Stimulated activated naive CD4-positive, alpha-beta T cell treated with Interleukin-2 at 50 U/mL for 16 hours (primary cell): Measurements from ENCODE around the gene ANXA1.

ENCODE experiments used
- DNase-seq: peaks from one replicate; lab custom pipeline; 2025; lab: John Stamatoyannopoulos, UW

ANXA1 gene

DNA sequence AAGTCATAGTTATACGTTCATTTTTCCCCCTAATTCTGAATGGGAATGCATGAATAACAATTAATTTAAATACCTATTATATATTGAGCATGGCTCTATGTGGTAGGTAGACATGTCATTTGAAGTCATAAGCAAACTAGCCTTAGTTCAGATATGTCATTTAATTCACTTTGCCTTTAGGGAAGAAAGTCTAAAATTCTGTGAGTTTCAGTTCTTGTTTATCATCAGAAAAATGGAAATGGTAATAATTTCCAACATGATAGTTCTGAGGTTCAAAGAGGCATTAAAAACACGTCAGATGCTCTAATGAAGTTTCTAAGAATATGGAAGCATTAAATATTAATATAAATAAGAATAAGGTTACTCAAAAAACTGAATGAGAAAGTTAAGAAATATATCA is 13.1 kb upstream of the ANXA1 start:
- no peak for DNase-seq

DNA sequence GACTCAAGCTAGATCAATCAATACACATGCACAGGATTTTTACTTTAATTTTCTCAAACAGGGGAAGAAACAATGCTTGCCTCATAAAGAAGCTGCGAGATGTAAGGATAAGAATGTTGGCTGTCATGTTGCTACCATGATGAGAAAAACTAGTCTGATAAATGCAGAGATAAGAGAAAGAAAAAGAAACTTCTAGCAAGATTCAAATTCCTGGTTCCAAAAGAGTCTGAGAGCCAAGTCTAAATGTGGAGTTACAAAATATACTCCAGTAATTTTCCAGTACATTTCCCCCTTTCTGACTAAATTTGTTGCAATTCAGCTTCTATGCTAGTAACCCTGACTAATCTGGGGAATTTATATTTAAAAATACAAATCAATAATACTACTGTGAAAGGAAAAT is 10.4 kb upstream of the ANXA1 start:
- no peak for DNase-seq

DNA sequence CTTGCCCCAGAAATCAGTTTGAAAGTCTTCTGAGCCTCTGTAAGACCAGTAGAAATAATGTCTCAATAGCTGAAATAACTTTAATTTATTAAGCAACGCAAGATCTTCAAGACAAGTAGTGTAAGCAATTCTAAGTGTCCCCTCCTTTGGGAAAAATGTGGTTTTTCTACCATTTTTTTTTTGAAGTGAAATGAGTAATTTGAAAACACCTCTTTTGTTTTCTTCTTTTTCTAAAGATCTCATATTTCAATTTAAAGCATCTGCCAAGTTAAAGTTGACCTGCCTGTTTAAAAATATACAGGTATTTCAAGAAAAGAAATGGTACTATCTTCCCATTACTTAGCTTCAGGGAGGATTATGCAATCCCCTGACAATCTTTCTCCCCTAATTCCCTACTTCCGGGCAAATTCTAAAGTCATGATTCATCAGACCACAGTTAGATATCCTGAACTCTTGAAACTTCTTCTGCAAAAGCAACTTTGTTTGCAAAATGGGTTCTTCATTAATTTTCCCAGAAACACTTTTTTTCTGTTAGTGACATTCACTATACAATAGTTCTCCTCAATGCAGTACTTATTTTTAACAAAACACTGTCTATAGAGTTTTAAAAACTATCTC is 7.8 kb upstream of the ANXA1 start:
- no peak for DNase-seq

DNA sequence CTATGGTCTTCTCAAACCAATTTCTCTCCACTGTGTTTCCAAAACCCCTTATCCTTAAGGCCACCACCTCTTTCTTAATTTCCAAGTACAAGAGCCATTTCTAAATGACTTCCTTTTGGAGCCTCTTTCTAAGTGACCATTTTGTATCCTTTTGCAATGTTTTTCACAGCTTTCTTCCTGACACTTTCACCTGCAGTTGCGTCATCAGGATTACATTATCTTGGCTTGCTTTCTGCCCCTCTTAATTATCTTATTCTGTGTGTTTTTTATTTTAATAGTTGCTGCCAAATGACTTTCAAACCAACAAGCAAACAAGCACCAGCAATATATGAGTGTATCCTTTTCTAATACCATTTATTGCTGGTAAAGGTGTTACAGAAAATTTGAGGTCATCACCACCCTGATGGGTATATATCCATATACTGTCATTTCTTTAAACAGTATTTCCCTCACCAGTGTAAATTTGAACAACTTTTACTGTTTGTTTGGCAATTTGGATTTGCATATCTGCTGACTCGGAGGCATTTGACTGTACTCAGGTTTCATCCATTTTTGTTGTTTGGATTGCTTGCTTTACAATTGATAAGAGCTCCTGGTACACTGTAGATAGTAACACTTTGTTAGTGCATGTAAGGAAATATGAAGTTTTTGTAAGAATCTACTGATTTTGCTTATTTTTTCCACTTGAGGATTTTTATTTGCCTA is 5.4 kb upstream of the ANXA1 start:
- DNase-seq, result no peak

DNA sequence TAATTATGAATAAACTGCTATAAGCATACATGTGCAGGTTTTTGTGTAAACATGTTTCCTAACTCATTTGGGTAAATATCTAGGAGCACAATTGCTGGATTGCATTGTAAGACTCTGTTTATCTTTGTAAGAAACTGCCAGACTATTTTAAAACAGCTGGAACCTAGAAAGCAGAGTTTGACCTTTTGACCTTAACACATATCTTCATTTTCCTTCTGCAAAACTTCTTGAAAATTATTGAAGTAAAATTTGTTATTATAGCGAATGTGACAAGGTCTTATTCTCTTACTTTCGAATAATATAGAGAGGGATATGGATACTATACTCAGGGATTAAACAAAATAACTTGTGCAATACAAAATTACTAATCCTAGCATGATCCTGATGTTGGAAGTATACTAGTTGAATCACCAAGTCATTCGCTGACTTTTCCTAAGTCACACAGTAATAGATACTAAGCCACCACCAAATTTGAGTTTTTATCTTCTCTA is 3.2 kb upstream of the ANXA1 start:
- no peak for DNase-seq

DNA sequence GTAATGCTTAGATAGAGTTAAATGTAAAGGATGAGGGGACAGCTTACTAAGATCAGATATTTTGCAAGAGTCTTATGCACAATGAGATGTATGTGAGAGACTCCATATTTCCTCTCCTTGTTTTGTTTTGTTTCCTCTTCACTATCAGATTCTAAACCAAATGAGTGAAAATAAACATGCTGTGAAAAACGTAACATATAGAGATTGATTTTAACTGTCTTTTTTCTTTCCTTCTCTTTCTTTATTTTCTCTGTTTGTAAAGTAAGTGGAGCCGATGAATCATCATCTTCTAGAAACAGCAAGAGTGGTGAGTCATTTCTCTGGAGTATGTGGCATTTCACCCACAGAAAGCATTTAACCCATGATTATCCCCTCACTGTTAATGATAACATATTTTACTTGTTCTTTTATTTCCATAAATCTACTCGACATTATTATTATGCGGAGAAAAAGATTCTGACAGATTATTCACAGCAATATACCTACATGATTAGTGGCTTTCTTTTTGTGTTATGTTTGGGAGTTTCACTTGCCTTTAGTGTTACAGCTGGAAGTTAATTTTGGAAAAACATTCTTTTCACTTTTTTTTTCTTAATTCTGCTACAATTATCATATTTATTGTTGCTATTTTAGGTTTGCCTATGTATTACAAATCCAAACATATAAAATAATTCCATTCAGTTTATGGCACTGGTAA is 2.1 kb upstream of the ANXA1 start:
- DNase-seq, result no peak

DNA sequence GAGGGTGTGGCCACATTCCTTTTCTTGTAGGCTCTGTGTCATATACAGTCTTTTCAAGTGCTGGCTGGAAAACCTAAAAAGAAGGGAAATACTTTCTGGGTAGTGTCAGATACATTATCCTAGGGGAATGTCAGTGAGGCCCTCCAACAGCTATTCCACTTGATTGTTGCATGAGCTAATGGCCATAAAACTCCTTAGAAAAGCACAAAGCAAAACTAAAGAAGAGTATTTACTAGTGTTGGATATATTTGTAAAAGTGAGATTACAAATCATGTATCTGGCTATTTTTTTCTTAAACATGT is 829 bp downstream of the ANXA1 start:
- no peak for DNase-seq

DNA sequence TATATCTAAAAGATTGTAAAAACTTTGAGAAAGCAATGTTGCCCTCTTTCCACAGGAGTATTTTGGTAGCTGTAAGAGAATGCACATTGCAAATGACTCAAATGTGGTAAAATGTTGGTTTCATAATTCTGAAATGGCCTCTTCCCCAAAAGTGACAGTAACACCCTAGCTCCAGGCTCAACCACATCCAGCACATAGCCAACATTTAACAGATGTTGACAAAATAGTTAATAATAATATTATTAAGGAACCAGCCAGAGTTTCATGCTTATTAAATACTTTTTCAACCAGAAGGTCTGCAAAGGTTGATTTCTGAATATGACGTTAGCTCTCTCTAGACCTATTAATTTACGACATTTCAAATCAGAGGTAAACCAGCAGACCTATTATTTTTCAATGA is 1.3 kb downstream of the ANXA1 start:
- no peak for DNase-seq

DNA sequence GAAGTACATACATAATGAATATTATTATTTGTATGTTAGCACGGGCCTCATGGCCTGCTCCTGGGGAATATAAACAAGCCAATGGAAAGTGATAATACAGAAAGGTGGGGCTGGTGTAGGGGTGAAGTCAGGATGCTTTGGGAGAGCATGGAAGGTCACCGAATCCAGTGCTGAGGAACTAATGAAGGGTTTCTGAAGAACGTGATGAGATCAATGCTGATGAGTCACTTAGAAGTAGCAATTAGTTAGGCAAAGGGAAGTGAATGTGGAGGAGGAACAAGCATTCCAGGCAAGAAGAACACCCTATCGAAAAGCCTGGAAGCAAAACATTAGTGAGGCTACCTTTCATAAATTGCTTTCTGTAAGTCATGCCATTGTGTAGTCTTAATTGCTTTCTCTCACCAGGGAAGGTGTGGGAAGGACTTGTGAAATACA is 2.1 kb downstream of the ANXA1 start:
- DNase-seq, result no peak

DNA sequence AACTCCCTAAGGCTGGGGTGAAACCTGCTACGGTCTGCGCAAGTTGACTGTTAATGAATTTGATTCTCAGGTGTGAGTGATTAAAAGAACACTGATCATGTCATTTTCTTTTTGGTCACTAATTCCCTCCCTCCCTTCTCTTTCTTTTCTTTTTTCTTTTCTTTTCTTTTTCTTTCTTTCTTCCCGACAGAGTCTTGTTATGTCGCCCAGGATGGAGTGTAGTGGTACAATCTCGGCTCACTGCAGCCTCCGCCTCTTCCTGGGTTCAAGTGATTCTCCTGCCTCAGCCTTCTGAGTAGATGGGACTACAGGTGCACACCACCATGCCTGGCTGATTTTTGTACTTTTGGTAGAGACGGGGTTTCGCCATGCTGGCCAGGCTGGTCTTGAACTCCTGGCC is 2.6 kb downstream of the ANXA1 start:
- peak; percentile 16 for DNase-seq

DNA sequence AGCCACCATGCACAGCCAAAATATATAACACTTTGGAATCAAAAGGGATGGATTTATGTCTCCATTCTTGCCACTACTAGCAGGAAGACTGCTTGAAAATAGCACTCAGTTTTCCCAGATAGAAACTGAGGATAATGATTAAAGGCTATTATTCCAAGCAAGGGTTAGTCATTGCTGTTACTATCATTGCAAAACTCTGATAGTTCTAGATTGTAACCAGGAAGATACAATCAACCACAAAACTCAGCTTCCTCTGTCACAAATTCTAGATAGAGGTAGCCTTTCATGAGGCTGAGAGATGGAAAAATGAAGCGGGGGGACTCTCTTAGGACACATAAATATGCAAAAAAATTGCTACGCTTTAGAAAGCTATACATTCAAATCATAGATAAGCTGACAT is 3.1 kb downstream of the ANXA1 start:
- no peak for DNase-seq

DNA sequence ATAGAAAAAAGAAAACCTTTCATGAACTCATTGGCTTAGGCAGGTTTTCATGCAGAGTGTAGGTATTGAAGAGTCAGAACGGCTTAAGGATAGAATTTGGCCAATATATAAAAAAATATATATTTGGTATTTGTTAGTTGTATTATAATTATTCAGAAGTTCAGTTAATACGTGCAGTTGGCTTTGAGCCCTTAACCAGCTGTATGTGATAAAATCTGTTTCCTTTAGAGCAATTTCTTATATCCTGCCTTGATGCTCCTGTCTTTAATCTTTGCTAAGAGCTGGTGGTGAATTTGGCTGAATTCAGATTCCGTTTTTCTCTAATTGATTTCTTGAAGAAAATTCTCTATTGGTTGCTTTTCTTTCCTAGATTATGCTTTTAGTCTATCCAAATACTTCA is 3.7 kb downstream of the ANXA1 start:
- DNase-seq, result no peak

DNA sequence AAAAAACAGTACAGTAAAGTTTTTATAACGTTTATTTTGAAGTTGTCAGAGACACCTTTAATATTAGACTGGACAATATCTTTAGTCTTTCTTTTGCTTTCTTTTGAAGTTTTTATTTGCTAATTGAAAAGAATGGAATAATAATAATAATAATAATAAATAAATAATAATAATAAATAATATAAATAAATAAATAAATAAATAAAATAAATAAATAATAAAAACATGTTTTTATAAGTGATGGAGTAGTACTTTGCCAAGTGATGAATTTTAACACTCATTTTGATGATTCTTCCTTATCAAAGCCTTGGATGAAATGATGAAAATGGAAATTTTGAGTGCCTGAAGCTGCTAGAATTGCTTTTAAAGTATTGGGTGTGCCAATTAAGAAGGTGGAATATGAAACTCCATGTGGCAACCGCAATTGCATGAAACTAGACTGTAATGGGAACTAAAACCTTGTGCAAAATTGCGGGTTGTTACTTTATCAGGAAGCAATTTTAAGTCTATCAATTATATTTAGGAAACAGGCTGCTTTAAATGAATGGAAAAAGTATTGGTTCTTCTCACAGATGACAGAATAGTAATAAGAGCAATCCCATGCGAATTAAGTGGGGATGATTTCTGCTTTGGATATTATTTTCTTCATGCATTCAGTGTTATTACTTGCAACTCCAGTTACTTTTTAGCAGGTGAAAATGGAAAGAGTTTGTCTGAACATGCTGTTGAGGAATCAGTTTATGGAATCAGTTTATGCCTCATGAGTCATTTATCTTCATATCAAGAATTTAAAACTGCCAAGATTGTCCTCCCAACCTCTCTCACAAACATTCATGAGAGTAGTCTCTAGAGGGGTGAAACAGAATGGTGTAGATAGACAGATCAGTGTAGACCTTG is 4.6 kb downstream of the ANXA1 start:
- DNase-seq, result no peak

DNA sequence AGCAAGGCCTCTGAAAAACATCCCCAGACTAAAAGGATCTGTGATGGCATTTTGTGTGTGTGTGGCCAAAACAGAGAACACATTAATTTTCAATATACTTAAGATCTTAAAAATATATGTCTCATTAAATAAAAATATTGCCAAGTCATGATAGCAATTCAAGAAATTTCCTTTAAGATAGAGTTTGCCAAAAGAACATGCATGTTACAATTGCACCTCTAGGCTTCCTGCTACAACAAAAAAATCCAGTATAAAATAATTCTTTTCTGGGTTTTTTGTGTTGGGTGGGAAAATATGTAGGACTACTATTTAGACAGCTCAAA is 5.2 kb downstream of the ANXA1 start:
- no peak for DNase-seq

DNA sequence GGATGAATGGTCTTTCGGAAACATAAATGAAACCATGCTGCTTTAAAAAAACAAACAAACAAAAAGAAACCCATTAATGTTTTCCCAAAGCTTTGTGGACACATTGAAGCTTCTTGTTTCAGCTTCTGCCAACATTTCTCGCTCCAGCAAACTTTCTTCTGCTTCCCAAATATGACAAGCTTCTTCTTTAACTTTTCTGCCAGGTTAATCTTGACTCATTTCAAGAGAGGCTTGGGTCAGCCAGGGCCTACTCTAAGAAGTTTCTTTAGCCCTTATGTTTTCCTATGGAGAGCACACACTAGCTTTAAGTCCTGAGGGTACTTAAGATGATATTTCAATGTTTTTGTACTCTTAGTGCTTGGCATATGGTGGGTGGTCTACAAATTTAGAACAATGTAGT is 6.1 kb downstream of the ANXA1 start:
- DNase-seq, result no peak

DNA sequence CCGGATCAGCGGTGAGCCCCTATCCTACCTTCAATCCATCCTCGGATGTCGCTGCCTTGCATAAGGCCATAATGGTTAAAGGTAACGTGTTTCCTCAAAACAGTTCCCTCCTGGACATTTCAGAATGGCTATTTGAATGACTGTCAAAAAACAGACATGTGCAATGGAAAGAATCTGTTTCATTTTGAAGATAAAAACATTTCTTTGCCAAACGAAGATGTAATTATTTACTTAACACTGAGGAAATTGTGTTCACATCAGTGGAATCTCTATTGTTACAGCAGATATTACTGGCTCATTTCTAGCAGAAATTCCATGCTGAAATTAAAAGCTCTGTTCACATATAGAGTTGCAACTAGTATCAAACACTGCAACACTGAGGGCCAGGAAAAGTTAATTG is 7.1 kb downstream of the ANXA1 start:
- no peak for DNase-seq

DNA sequence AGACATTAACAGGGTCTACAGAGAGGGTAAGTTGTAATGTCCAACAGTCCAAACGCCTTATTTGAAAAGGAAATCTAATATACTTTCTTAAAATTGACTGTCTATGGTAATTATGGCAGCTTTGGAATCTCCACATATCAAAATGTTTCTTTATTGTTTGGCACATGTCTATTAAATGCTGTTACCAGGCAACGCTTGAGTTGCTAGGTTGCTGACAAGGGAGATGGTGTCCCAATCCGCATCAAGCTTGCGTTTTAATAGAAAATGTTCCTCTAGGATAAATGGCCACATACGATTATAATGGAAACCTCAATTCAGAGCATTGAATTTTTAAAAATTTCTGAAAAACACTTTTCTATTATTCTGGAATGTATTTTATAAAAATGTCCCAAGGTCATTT is 9.2 kb downstream of the ANXA1 start:
- DNase-seq, result no peak

DNA sequence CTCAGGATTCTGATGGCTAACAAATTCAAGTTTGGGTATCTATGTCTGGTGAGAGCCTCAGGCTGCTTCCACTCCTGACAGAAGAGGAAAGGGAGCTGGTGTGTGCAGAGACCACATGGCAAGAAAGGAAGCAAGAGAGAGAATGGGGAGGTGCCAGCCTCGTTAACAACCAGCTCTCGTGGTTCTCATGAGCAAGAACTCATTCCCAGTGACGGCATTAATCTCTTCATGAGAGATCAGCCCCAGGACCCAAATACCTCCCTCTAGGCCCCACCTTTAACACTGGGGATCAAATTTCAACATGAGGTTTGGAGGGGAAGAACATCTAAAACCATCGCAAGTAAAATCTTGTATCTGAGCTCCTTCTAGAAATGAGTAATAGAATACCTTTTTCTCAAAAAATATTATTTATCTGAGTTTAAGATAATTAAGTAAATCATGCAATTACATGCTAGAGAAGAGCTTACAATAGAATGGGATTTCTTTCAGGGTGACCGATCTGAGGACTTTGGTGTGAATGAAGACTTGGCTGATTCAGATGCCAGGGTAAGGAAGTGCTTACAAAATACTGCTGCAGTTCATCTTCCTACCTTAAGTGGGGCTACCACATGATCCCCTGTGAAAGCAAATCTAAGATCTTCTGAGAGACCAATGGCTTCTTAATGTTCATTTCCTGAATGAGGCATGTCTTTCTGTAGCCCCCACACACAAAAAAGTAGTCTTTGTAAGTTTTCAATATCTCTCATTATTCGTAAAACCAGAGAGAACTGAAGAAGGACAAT is 11.5 kb downstream of the ANXA1 start:
- no peak for DNase-seq

DNA sequence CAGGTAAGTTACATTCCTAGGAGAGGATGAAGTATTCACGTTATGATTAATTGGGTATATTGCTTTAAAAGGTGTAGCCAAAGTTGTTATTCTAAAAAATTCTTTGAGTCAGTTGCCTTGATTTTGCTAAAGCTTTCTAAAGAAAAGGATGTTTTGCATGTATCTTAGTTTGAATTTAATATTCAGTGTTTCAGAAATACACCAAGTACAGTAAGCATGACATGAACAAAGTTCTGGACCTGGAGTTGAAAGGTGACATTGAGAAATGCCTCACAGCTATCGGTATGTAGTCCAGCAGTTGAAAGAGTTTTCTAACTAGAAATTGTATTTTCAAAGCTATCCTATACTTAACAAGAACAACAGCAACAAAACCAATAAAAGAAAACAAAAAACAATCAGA is 14.2 kb downstream of the ANXA1 start:
- DNase-seq, result no peak

DNA sequence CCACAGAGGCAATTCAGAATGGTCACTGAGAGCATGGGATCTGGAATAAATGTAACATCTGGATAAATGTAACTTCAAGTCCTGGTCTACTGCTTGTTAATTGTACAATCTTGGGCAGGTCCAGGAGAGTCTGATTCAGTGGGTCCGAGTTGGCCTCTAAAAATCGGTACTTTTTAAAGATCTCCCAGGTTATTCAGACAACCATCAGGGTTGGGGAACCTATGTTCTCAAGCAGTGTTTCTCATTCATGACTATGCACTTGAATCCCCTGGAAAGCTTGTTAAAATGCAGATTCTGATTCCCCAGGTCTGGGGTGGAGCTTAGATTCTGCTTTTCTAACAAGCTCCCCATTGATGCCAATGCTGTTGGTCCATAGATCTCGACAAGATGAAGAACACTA is 14.8 kb downstream of the ANXA1 start:
- no peak for DNase-seq

DNA sequence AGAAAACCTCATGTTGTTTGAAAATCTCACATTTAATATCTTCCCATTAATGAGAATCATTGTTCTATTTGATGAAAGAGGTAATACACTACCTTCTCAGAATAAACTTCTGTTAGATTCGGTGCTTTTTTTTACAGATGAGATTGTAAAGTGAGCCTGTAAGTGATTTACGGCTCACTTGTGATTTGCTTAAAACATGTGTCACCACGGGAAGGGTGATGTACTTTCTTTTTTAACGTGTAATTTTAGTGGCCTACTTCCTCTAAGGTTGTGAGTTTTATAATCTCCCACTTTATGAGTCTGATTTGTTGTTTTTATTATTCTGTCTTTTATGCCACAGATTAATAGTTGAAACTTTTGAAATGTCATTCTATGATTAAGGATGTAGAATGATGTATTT is 15.9 kb downstream of the ANXA1 start:
- DNase-seq, result no peak
